ENCODE results near the gene TMEM30B.
"Not testable (repeated sequence)": the region's sequence is repeated elsewhere in the genome, so short reads cannot be mapped to it uniquely, and the experiment has no call there.

The TMEM30B gene, protein sequence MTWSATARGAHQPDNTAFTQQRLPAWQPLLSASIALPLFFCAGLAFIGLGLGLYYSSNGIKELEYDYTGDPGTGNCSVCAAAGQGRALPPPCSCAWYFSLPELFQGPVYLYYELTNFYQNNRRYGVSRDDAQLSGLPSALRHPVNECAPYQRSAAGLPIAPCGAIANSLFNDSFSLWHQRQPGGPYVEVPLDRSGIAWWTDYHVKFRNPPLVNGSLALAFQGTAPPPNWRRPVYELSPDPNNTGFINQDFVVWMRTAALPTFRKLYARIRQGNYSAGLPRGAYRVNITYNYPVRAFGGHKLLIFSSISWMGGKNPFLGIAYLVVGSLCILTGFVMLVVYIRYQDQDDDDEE

DNA sequence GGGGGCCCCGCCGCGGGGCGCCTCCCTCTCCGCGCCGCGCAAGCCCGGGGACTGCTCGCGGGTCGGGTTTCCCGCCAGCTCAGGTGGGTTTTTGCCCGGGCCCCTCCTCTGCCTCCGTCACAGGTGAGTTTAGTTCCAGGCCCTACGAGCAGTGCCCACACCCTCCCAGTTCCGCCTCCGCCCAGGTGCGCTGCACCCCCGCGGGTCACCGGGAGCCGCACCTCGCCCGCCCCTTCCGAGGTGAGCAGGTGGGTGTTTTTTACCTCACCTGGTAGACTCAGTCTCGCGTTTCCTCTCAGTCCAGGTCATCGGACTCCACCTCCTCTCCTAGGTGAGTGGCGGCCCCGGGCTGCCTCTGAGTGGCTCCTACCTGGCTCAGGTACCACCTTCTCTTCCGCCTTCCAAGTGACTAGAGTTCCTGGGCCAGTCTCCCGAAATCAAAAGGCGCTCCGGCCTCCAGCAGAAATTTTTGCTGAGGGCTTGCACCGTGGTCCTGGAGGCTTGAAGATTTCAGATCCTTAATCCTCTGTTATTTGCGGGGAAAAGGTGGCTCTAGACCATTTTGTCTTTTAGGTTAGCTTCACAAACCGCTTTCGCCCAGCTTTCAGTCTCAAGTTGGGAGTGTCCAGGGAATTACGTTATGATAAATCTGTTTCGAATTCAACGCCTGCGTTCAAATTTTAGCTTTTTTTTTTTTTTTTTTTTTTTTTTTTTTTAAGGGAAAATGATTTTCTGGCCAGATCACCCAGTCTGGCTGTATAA, at the start of gene TMEM30B:
Gene TMEM30B, minus strand, starts transcription at position 153 of the 762 bp plus-strand sequence. CDS start 191 bp downstream, outside the sequence.
- peak; percentile 72 for DNase-seq (ENCODE audit: low read depth, low spot score)

DNA sequence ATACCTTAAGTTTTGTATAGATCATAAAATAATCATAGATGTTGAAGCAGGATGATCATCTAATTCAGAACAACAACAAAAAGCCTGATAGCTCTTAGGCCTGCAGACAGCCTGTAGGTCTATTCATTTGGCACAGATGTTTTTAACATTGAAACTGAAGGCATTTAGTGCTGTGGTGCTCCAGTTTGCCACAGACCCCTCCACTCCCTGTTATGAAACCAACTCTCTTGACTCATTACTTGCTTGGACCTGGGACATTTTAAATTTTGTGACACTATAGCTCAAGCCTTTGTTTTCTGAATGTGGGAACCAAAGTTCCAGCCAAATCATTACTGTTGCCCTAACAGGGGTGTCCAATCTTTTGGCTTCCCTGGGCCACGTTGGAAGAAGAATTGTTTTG, 49.4 kb upstream of the TMEM30B start:
- DNase-seq (ENCODE audit: low read depth, low spot score), result no peak

- DNase-seq (ENCODE audit: low read depth, low spot score), result no peak
Observed at GRCh38 chr14:61329478-61330051, 48.4 kb upstream of the TMEM30B start.

DNA sequence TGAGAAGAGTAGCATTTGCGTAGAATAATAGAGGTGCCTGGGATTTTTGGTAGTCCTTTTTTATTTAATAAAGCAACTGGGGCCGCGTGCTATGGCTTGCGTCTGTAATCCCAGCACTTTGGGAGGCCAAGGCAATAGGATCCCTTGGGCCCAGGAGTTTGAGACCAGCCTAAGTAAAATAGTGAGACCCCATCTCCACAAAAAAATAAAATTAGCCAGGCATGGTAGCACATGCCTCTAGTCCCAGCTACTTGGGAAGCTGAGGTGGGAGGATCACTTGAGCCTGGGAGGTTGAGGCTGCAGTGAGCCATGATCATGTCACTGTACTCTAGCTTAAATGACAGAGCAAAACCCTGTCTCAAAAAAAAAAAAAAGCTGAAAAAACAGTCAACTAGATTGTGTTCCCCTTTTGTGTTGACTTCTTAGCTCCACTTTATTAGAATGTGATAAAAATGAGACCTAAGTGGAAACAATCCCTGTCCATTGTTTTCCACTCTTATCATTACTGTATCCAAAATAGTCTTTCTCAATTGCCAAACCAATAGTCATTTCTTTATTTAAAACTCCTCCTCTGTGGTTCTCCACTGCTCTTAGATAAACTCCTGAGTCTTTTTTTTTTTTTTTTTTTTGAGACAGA, 47.6 kb upstream of the TMEM30B start:
- DNase-seq (ENCODE audit: low read depth, low spot score), result no peak

DNA sequence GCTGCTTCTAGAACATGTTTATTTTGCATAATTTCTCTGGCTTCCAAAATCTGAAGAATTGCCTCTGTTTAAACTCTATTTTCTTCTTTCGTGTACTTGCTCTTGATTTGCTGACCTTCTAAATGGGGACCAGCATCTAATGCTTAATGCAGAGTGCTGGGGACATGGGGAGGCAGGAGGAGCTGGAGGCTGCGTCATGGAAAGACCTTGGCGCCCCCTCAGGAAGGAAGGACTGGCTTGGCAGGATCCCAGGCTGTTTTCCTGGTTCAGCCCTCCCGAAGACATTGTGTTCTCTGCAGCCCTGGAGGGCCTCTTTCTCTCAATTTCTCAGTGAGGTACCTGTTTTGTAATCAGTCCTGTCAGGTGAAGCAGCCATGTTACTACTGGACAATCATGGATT, 45.7 kb upstream of the TMEM30B start:
- peak; percentile 72 for DNase-seq (ENCODE audit: low read depth, low spot score)

DNA sequence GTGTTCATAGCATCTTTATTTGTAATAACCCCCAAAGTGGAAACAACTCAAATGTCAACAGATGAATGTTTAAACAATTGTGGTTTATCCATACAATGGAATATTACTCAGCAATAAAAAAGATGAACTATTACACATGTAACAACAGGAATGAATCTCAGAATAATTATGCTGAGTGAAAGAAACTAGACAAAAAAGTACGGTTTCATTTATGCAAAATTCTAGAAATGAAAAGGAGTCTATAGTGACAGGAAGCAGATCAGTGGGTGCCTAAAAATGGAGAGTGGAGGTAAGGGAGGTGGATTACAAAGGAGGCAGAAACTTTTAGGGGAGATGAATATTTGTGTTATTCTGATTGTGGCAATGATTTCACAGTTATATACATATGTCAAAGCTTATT, 45.0 kb upstream of the TMEM30B start:
- DNase-seq (ENCODE audit: low read depth, low spot score), result no peak

DNA sequence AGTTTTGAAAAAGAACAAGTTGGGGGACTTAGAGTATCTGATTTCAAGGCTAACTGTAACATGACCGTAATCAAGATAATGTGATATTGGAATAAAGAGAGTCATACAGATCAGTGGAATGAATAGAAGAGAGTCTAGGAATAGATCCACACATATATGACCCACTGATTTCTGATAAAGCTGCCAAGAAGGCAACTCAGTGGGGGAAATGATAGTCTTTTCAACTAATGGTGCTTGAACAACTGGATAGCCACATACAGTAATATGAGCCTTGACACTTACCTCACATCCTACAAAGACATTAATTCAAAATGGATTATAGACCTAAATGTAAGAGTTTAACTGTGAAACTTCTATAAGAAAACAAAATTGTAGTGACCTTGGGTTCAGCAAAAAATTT, 44.0 kb upstream of the TMEM30B start:
- no peak for DNase-seq (ENCODE audit: low read depth, low spot score)

- DNase-seq (ENCODE audit: low read depth, low spot score), result no peak
Observed at GRCh38 chr14:61323970-61324369, 42.8 kb upstream of the TMEM30B start.

DNA sequence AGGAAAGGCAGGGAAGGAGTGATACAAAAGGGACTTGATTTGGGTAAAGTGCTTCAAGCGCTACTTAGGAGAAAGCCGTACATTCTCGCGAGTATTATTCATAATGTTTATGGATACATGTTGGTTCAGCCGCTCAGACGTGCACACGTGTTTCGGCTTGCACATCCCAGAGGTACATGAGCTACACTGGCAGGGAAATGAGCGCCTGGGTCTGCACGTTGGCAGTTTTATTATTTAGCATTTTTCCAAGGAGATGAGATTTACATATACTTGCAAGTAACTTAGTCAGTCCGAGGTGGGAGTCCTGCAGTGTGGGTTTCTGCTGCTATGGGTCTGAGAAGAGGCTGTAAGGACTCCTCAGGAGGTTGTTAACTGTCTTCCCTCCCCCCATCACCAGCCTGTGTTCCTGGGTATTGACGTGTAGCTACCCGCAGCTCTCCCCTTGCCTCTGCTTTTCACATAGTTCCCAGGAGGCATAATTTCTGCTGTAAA, 41.7 kb upstream of the TMEM30B start:
- DNase-seq (ENCODE audit: low read depth, low spot score), result peak; percentile 11

GRCh38 chr14:61322011-61322798, 41.1 kb upstream of the TMEM30B start:
- peak; percentile 15 for DNase-seq (ENCODE audit: low read depth, low spot score)

- DNase-seq (ENCODE audit: low read depth, low spot score), result peak; percentile 80
Observed at GRCh38 chr14:61321385-61322010, 40.4 kb upstream of the TMEM30B start, which contains the start of gene PRKCH. Gene PRKCH, plus strand, starts transcription at chr14:61321579. Its CDS starts 523 bp downstream, at chr14:61322102.

DNA sequence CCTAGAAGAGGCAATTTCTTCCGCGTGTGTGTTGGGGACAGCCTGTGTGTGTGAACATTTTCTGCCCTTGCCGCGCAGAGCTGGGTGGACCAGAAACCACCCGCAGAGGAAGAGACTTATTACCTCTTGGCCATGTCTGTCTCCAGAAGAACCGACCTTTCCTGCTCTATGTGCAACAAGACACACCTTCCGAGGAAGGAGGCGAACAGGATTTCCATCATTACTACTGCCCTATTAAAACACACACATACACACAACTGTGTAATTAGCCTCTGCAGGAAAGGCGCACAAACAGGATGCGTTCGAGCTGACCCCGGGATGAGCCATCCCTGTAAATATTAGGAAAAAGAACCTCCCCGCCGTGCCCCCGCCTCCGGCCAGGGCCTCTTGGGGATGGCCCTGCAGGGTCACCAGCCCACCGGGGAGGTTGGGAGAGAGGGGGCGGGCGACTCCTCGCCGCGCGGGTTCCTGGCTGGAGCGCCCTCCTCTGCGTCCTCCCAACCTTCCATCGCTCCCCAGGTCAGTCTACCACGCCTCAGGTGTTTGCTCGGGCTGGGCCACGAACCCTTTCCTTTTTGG, 39.8 kb upstream of the TMEM30B start:
- DNase-seq (ENCODE audit: low read depth, low spot score), result no peak

GRCh38 chr14:61320170-61320569, 39.0 kb upstream of the TMEM30B start:
- DNase-seq (ENCODE audit: low read depth, low spot score), result not testable (repeated sequence)

DNA sequence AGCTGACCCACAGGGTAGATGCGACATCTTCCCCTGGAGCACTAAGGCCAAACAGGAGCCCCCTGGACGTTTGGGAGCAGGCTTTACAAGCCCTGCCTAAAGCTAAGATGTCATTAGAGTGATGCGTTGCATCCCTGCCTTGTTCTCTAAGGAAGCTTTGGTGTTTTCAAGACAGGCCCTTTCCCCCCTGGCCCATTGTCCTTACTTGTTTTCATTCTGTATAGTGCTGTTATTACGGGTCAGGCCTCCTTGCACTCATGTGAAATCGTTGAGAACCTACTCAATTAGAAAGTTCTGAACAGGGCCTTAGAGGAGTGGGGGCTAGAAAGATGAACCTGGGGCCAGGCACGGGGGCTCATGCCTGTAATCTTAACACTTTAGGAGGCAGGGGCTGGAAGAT, 38.6 kb upstream of the TMEM30B start:
- peak; percentile 23 for DNase-seq (ENCODE audit: low read depth, low spot score)

GRCh38 chr14:61319086-61319485, 37.9 kb upstream of the TMEM30B start:
- no peak for DNase-seq (ENCODE audit: low read depth, low spot score)

DNA sequence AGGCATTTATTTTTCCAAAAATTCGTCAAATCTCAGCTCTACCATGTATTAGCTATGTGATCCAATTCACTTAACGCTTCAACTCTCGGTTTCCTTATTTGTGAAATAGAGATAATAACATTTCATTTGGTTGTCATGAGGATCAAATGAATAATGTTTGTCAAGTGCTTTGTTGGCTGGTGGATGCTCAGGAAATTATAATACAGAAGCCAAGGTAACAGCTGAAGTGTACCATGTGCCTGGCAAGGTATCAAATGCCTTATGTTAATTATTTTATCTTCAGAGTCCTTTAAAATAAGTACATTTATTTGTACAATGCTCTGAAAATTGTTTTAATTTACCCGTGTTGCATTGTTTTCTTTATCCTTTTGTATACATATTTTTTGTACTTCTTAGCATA, 34.2 kb upstream of the TMEM30B start:
- no peak for DNase-seq (ENCODE audit: low read depth, low spot score)

GRCh38 chr14:61308701-61309100, 27.6 kb upstream of the TMEM30B start:
- DNase-seq (ENCODE audit: low read depth, low spot score), result not testable (repeated sequence)

- no peak for DNase-seq (ENCODE audit: low read depth, low spot score)
Observed at GRCh38 chr14:61308198-61308597, 27.1 kb upstream of the TMEM30B start.

DNA sequence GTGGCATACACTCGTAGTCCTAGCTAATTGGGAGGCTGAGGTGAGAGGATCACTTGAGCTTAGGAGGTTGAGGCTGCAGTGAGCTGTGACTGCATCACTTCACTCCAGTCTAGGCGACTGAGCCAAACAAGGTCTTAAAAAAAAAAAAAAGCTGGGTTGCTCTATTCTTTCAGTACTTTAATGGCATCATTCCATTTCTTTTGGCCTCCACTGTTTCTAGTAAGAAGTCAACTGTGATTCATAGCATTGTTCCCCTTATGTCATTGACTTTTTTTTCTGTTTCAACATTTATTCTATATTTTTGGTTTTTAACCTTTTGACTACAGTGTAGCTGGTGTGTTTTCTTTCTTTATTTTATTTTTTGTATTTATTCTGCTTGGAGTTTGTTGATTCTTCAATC, 23.6 kb upstream of the TMEM30B start:
- no peak for DNase-seq (ENCODE audit: low read depth, low spot score)

DNA sequence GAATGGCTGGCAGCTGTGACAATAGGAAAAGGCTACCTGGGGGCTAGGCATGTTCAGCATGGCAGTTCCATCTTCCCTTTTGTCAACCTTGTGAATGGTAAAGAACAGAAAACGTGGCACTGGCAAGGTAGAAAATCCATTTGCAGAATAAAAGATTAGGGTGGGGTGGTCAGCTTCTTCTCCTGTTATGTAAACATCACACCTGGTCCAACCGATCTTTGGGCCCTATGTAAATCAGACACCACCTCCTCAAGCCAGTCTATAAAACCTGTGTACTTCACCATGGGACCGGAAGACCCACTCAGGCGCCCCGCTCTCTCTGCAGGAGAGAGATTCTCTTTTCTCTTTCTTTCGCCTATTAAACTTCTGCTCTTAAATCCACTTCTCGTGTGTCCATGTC, 19.6 kb upstream of the TMEM30B start:
- DNase-seq (ENCODE audit: low read depth, low spot score), result no peak
